Parathyroid adenoma (tissue), 2 donors: ENCODE measurements around the gene APH1A.
A peak's percentile ranks its signal among the peaks of the same experiment; 100 is the strongest.
"Not testable (repeated sequence)": the region's sequence is repeated elsewhere in the genome, so short reads cannot be mapped to it uniquely, and the experiment has no call there.

Source experiments
- H2AFZ ChIP-seq: fragments of 300-600 bp; sonication (generic); one replicate; pipeline ENCODE4 v1.7.0; 2017; ENCODE audit warnings: antibody characterized with exemption, mild to moderate bottlenecking
- H3K27ac ChIP-seq: fragments of 300-600 bp; sonication (generic); one replicate; pipeline ENCODE4 v1.7.0; 2017
- H3K27me3 ChIP-seq: fragments of 300-600 bp; sonication (generic); one replicate; pipeline ENCODE4 v1.7.0; 2017; ENCODE audit warnings: low read length; ENCODE audit not compliant: control insufficient read depth, insufficient read depth
- H3K36me3 ChIP-seq: fragments of 300-600 bp; sonication (generic); one replicate; pipeline ENCODE4 v1.7.0; 2017; ENCODE audit warnings: low read length; ENCODE audit not compliant: control insufficient read depth, insufficient read depth
- H3K4me1 ChIP-seq: fragments of 300-600 bp; sonication (generic); one replicate; pipeline ENCODE4 v1.7.0; 2017; ENCODE audit warnings: control low read depth
- H3K4me2 ChIP-seq: fragments of 300-600 bp; sonication (generic); one replicate; pipeline ENCODE4 v1.7.0; 2017; ENCODE audit warnings: low read length
- H3K4me3 ChIP-seq: fragments of 300-600 bp; sonication (generic); one replicate; pipeline ENCODE4 v1.7.0; 2017; ENCODE audit warnings: low read depth, low read length
- H3K79me2 ChIP-seq: fragments of 300-600 bp; sonication (generic); one replicate; pipeline ENCODE4 v1.7.0; 2017; ENCODE audit warnings: control low read depth
- H3K9ac ChIP-seq: fragments of 300-600 bp; sonication (generic); one replicate; pipeline ENCODE4 v1.7.0; 2017; ENCODE audit warnings: mild to moderate bottlenecking
- H3K9me3 ChIP-seq: fragments of 300-600 bp; sonication (generic); one replicate; pipeline ENCODE4 v1.7.0; 2017; ENCODE audit warnings: low read length; ENCODE audit not compliant: control insufficient read depth
- CTCF ChIP-seq: fragments of 300-600 bp; sonication (generic); IDR thresholded peaks from one replicate; pipeline ENCODE4 v1.7.0; 2017; ENCODE audit warnings: antibody characterized with exemption, mild to moderate bottlenecking
- donor health status: primary hyperparathyroidism.

APH1A gene

GRCh38 chr1:150268705-150269403 is at the start of gene APH1A:
Gene APH1A, minus strand, starts transcription at chr1:150269016. Its CDS starts 206 bp downstream, at chr1:150268810.
- peak within 1 kb of the TSS; percentile 82 for H3K4me2 ChIP-seq
- no peaks in the 10 kb centered on the region for H3K36me3 ChIP-seq
- no peak for TF ChIP-seq CTCF
- no peaks in the 10 kb centered on the region for H3K9me3 ChIP-seq
- H3K79me2 ChIP-seq: peaks cover 12% of the 10 kb centered on the region
- peak within 1 kb of the TSS; percentile 91 for H3K27ac ChIP-seq
- H2AFZ ChIP-seq: peak within 1 kb of the TSS; percentile 89
- no peaks in the 10 kb centered on the region for H3K27me3 ChIP-seq
- peak within 1 kb of the TSS; percentile 63 for H3K9ac ChIP-seq
- H3K4me3 ChIP-seq: peak within 1 kb of the TSS; percentile 99
- peaks cover 8% of the 10 kb centered on the region for H3K4me1 ChIP-seq

GRCh38 chr1:150314691-150315090 is 45.9 kb upstream of the APH1A start:
- not testable (repeated sequence) for H3K36me3 ChIP-seq, H3K4me3 ChIP-seq, H3K4me1 ChIP-seq, H3K27me3 ChIP-seq, H3K27ac ChIP-seq, H3K9ac ChIP-seq, H3K9me3 ChIP-seq, H2AFZ ChIP-seq, H3K4me2 ChIP-seq, H3K79me2 ChIP-seq

- Histone ChIP-seq H3K4me1 (no peaks in the 10 kb centered on the region), H3K4me3 (no peak overlapping the region), H3K4me2 (no peak overlapping the region), H3K79me2 (no peaks in the 10 kb centered on the region), H2AFZ (no peak overlapping the region), H3K27me3 (no peaks in the 10 kb centered on the region), H3K36me3 (no peaks in the 10 kb centered on the region), H3K9me3 (no peaks in the 10 kb centered on the region), H3K27ac (no peak overlapping the region), H3K9ac (no peak overlapping the region)
- TF ChIP-seq CTCF: no peak
These were observed 42.9 kb upstream of the APH1A start for GRCh38 chr1:150311762-150312161.

- Histone ChIP-seq H3K27ac (no peak overlapping the region), H2AFZ (no peak overlapping the region), H3K4me2 (no peak overlapping the region), H3K9ac (no peak overlapping the region), H3K4me1 (no peaks in the 10 kb centered on the region), H3K27me3 (no peaks in the 10 kb centered on the region), H3K4me3 (no peak overlapping the region), H3K36me3 (no peaks in the 10 kb centered on the region), H3K9me3 (no peaks in the 10 kb centered on the region), H3K79me2 (no peaks in the 10 kb centered on the region)
- TF ChIP-seq CTCF: no peak
These were observed 41.1 kb upstream of the APH1A start for GRCh38 chr1:150309758-150310508.

GRCh38 chr1:150308585-150308984 is 39.8 kb upstream of the APH1A start:
- H3K9ac ChIP-seq, H3K4me2 ChIP-seq, H3K36me3 ChIP-seq, H3K27me3 ChIP-seq, H3K4me1 ChIP-seq, H3K27ac ChIP-seq, H2AFZ ChIP-seq, H3K4me3 ChIP-seq, H3K79me2 ChIP-seq, H3K9me3 ChIP-seq: not testable (repeated sequence)
